ENCODE results near the gene DZANK1.
"Not testable (repeated sequence)": the region's sequence is repeated elsewhere in the genome, so short reads cannot be mapped to it uniquely, and the experiment has no call there.

DZANK1 gene

DNA sequence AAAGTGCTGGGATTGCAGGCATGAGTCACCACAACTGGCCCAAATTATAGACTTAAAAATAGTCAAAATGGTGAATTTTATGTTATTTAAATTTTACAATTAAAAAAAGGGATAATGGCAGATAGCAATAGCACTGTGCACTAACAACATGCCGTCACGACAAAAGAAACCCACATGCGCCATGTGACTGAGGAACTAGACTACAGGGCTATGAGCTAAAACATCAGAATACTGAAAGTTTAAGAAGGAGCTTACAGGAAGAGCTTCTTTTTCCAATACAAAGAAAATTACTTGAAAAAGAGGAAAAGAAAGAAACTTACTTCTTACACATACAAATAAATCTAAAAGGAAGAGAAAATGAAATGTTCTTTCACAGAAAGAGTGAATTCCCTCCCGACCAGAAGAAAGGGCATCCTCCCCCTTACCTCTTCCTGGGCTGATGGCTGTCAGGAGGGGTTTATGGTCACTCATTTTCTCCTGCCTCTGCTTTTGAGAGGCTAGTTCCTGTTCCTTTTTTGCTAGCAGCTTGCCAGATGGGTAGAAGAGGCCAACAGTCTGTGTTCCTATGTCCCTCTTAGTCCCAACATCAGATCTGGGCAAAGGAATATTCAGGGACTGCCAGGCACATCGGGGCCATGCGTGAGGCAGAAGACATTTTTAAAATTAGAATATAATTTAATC lies 54.5 kb downstream of the DZANK1 start:
- Histone ChIP-seq H3K4me1 (no peaks in the 10 kb centered on the region), H3K4me3 (ENCODE audit: low read depth, low read length) (no peak overlapping the region), H3K27me3 (no peaks in the 10 kb centered on the region), H3K9me3 (no peaks in the 10 kb centered on the region), H3K36me3 (no peaks in the 10 kb centered on the region)
- DNase-seq, result no peak
- TF ChIP-seq, protein P1, sequence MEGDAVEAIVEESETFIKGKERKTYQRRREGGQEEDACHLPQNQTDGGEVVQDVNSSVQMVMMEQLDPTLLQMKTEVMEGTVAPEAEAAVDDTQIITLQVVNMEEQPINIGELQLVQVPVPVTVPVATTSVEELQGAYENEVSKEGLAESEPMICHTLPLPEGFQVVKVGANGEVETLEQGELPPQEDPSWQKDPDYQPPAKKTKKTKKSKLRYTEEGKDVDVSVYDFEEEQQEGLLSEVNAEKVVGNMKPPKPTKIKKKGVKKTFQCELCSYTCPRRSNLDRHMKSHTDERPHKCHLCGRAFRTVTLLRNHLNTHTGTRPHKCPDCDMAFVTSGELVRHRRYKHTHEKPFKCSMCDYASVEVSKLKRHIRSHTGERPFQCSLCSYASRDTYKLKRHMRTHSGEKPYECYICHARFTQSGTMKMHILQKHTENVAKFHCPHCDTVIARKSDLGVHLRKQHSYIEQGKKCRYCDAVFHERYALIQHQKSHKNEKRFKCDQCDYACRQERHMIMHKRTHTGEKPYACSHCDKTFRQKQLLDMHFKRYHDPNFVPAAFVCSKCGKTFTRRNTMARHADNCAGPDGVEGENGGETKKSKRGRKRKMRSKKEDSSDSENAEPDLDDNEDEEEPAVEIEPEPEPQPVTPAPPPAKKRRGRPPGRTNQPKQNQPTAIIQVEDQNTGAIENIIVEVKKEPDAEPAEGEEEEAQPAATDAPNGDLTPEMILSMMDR (IDR thresholded peaks at IDR 0.05; ENCODE audit: low read depth, low read length), result no peak

DNA sequence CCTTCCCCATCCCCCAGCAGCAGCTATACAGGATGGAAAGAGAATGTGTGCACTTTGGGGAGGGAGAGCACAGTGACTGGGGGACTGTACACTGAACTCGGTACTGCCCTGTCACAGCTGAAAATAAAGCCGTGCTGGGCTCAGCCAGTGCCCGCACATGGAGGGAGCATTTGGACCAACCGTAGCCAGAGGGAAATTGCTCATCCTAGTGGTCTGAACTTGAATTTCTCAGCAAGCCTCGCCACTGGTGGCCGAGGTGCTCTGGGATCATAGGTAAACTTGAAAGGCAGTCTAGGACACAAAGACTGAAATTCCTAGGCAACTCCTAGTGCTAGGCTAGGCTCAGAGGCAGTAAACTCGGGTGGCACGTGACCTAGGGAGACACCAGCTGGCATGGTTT lies 61.0 kb downstream of the DZANK1 start:
- no peaks in the 10 kb centered on the region for H3K27me3 ChIP-seq
- no peak overlapping the region for H3K4me3 ChIP-seq (ENCODE audit: low read depth, low read length)
- DNase-seq, result no peak
- no peaks in the 10 kb centered on the region for H3K9me3 ChIP-seq
- no peaks in the 10 kb centered on the region for H3K4me1 ChIP-seq
- no peaks in the 10 kb centered on the region for H3K36me3 ChIP-seq
- TF ChIP-seq, protein P1 (IDR thresholded peaks at IDR 0.05; ENCODE audit: low read depth, low read length), result no peak

DNA sequence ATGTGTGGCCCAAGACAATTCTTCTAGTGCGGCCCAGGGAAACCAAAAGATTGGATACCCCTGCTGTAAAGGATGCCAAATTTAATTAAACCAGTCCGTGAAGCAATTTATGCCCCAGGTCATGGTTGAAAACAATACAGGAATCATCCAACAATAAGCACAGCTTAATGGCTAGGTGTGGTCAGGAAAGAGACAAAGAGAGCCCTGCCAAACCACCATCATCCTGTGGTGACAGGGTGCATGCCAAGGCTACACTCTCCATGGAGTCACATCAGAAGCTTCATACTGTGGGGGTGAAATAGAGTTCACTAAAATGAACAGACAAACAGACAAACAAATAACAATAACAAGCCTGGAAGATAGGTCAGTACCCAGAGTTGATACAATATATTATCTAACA lies 62.7 kb downstream of the DZANK1 start:
- Histone ChIP-seq H3K9me3 (no peaks in the 10 kb centered on the region), H3K4me3 (ENCODE audit: low read depth, low read length) (no peak overlapping the region), H3K27me3 (no peaks in the 10 kb centered on the region), H3K36me3 (no peaks in the 10 kb centered on the region), H3K4me1 (no peaks in the 10 kb centered on the region)
- TF ChIP-seq, protein P1 (IDR thresholded peaks at IDR 0.05; ENCODE audit: low read depth, low read length), result no peak
- DNase-seq, result no peak

DNA sequence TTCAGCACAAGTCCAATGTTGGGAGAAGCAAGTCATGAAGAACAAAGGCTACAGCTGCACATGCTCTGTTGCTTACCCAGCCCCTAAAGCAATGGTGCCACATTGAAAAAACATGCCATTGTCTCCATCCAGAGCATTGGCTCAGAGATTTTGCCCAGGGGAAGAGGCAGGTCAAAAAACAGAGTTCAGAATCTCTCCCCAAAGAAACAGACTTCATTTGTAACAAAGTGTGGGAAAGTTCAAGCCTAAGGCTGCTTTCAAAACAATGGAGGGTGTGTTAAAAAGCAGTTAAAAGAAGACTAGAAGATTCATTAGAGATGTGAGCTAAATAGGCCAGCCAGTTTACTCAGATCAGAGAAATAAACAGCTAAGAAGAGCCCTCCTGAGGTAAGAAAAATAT lies 63.6 kb downstream of the DZANK1 start:
- Histone ChIP-seq H3K4me3 (ENCODE audit: low read depth, low read length) (no peak overlapping the region), H3K9me3 (no peaks in the 10 kb centered on the region), H3K27me3 (no peaks in the 10 kb centered on the region), H3K36me3 (no peaks in the 10 kb centered on the region), H3K4me1 (no peaks in the 10 kb centered on the region)
- DNase-seq, result no peak
- TF ChIP-seq, protein P1 (IDR thresholded peaks at IDR 0.05; ENCODE audit: low read depth, low read length), result no peak

DNA sequence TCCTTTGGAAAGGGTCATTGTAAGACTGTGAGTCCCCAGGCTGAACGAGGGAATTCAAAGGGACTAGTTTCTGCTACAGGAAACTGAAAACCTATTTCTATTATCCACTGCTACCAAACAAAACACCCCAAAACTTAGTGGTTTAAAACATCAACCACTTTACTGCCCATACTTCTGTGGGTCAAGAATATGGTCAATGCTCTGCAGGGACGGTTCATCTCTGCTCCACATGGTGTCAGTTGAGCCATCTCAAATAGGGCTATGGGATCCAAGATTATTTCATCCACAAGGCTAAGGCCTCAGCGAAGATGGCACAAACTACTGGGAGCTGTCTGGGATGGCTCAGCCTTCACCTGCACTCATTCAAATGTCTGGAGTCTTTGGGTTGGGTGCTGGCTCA lies 65.5 kb downstream of the DZANK1 start:
- H3K4me1 ChIP-seq, result no peaks in the 10 kb centered on the region
- no peak overlapping the region for H3K4me3 ChIP-seq (ENCODE audit: low read depth, low read length)
- no peaks in the 10 kb centered on the region for H3K36me3 ChIP-seq
- no peak for DNase-seq
- TF ChIP-seq, protein P1 (IDR thresholded peaks at IDR 0.05; ENCODE audit: low read depth, low read length), result no peak
- no peaks in the 10 kb centered on the region for H3K27me3 ChIP-seq
- H3K9me3 ChIP-seq, result no peaks in the 10 kb centered on the region

DNA sequence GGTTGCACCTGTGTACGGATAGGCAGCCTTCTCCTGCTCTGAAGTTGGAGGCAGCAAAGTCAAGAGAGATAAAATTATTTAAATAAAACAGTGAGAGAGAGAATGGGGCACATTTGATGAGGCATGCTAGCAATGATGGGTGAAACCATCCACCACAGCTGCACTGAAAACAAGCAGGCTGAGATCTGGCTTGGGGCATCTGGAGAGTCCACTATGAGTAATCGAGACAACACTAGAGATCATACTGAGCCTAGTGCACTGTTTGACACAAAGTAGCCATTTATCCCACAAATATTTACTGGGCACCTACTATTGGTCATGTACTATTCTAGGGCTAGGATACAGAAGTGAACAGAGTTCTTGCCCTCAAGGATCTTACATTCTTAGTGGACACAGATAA lies 66.4 kb downstream of the DZANK1 start:
- Histone ChIP-seq H3K4me3 (ENCODE audit: low read depth, low read length) (no peak overlapping the region), H3K9me3 (no peaks in the 10 kb centered on the region), H3K36me3 (no peaks in the 10 kb centered on the region), H3K4me1 (no peaks in the 10 kb centered on the region), H3K27me3 (no peaks in the 10 kb centered on the region)
- TF ChIP-seq, protein P1 (IDR thresholded peaks at IDR 0.05; ENCODE audit: low read depth, low read length), result no peak
- DNase-seq, result no peak

DNA sequence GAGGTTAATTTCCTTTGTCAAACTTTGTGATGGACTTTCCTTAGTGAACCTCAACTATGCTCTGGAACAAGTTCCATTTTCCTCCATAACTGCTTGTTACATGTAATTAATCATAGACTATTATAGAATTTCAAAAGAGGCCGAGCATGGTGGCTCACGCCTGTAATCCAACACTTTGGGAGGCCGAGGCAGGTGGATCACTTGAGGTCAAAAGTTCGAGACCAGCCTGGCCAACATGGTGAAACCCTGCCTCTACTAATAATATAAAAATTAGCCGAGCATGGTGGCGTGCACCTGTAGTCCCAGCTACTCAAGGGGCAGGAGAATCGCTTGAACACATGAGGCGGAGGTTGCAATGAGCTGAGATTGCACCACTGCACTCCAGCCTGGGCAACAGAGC lies 68.1 kb downstream of the DZANK1 start:
- H3K9me3 ChIP-seq, result not testable (repeated sequence)

More for the DNA sequence above, 68.1 kb downstream of the DZANK1 start:
- H3K4me1 ChIP-seq; H3K36me3 ChIP-seq; DNase-seq; H3K27me3 ChIP-seq; H3K4me3 ChIP-seq (ENCODE audit: low read depth, low read length): not testable (repeated sequence)
